ENCODE data around the gene TBX10. TPM values are rescaled to one million over a fixed set of nuclear protein-coding genes. Genes with fewer than 3 reads are reported as not detected.

TBX10 gene
- polyA plus RNA-seq, 1 experiment = not detected

- ChIA-PET CTCF (interaction anchor here (0.6 kb wide), 1 partner anchor 98 kb away, joined by 3 read pairs; no protein-coding TSS in a partner anchor), POLR2A (no interaction called here)
- H3K36me3 ChIP-seq (ENCODE audit: control insufficient read depth, insufficient read depth, low read length) = no peaks in the 10 kb centered on the region
- H3K27me3 ChIP-seq (ENCODE audit: control insufficient read depth, insufficient read depth, low read length) = peaks cover 2% of the 10 kb centered on the region; the same call in 1 of the 2 replicates
- DNase-seq (ENCODE audit: low read depth) = no peak
- no peak for TF ChIP-seq CTCF (IDR thresholded peaks at IDR 0.05; ENCODE audit: insufficient read depth, low read depth, low read length)
- H3K4me3 ChIP-seq (ENCODE audit: low read depth, low read length) = no peak overlapping the region
Measured at GRCh38 chr11:67680696-67681470, 41.3 kb upstream of the TBX10 start.

- no peak for TF ChIP-seq CTCF (IDR thresholded peaks at IDR 0.05; ENCODE audit: insufficient read depth, low read depth, low read length)
- Histone ChIP-seq H3K36me3 (ENCODE audit: control insufficient read depth, insufficient read depth, low read length) (no peaks in the 10 kb centered on the region), H3K27me3 (ENCODE audit: control insufficient read depth, insufficient read depth, low read length) (peaks cover 5% of the 10 kb centered on the region), H3K4me3 (ENCODE audit: low read depth, low read length) (no peak overlapping the region)
- ChIA-PET POLR2A (no interaction called here), CTCF (interaction anchor here (1.0 to 2.7 kb wide), 2 partner anchors 8 to 16 kb away, joined by 3 to 11 read pairs; no protein-coding TSS in a partner anchor)
- DNase-seq (ENCODE audit: low read depth) = no peak
Measured at GRCh38 chr11:67675058-67675747, 35.6 kb upstream of the TBX10 start.

- TF ChIP-seq CTCF (IDR thresholded peaks at IDR 0.05; ENCODE audit: insufficient read depth, low read depth, low read length) = no peak
- DNase-seq (ENCODE audit: low read depth) = no peak
- Histone ChIP-seq H3K36me3 (ENCODE audit: control insufficient read depth, insufficient read depth, low read length) (no peaks in the 10 kb centered on the region), H3K4me3 (ENCODE audit: low read depth, low read length) (no peak within 1 kb of the TSS), H3K27me3 (ENCODE audit: control insufficient read depth, insufficient read depth, low read length) (peaks cover 5% of the 10 kb centered on the region)
- ChIA-PET CTCF (interaction anchor here (2.7 kb wide), 1 partner anchor 15 kb away, joined by 11 read pairs; no protein-coding TSS in a partner anchor), POLR2A (no interaction called here)
Measured at GRCh38 chr11:67674442-67674871, 34.9 kb upstream of the TBX10 start, which contains the start of gene ALDH3B2. TSS of gene ALDH3B2 (minus strand) at chr11:67674623. CDS start at chr11:67666935, 7,688 bp downstream.

- no peak for DNase-seq (ENCODE audit: low read depth)
- ChIA-PET POLR2A (no interaction called here), CTCF (interaction anchor here (2.7 kb wide), 1 partner anchor 15 kb away, joined by 11 read pairs; no protein-coding TSS in a partner anchor)
- TF ChIP-seq CTCF (IDR thresholded peaks at IDR 0.05; ENCODE audit: insufficient read depth, low read depth, low read length) = no peak
- Histone ChIP-seq H3K4me3 (ENCODE audit: low read depth, low read length) (no peak overlapping the region), H3K27me3 (ENCODE audit: control insufficient read depth, insufficient read depth, low read length) (peaks cover 5% of the 10 kb centered on the region), H3K36me3 (ENCODE audit: control insufficient read depth, insufficient read depth, low read length) (no peaks in the 10 kb centered on the region)
Measured at GRCh38 chr11:67673902-67674301, 34.3 kb upstream of the TBX10 start.

GRCh38 chr11:67673358-67673757 lies 33.8 kb upstream of the TBX10 start:
- CTCF ChIA-PET = interaction anchor here (2.7 kb wide), 1 partner anchor 14 kb away, joined by 11 read pairs; no protein-coding TSS in a partner anchor
- H3K27me3 ChIP-seq (ENCODE audit: control insufficient read depth, insufficient read depth, low read length) = peaks cover 5% of the 10 kb centered on the region
- DNase-seq (ENCODE audit: low read depth) = no peak
- H3K36me3 ChIP-seq (ENCODE audit: control insufficient read depth, insufficient read depth, low read length) = no peaks in the 10 kb centered on the region
- TF ChIP-seq CTCF (IDR thresholded peaks at IDR 0.05; ENCODE audit: insufficient read depth, low read depth, low read length) = no peak
- H3K4me3 ChIP-seq (ENCODE audit: low read depth, low read length) = no peak overlapping the region
- POLR2A ChIA-PET = no interaction called here

Data from BJ (cell line).